ENCODE measurements around the gene IER5. TPM values are rescaled to one million over a fixed set of nuclear protein-coding genes. Genes with fewer than 3 reads are reported as not detected.
A peak's percentile ranks its signal among the peaks of the same experiment; 100 is the strongest.

IER5 gene
- polyA plus RNA-seq, 1 of the 3 experiments (the other 2 are of a cell fraction): 52.9 TPM

GRCh38 chr1:181134543-181135436 is 46.3 kb downstream of the IER5 start:
- Histone ChIP-seq H2AFZ (ENCODE audit: low read depth) (peak overlapping the region; percentile 23; the same call in 1 of the 2 replicates), H3F3A (replicated peaks; ENCODE audit: insufficient read depth) (peaks cover 11% of the 10 kb centered on the region), H3K9ac (peak overlapping the region; percentile 71), H3K36me3 (replicated peaks in 1 of 2; ENCODE audit: control insufficient read depth in 1 of 2, insufficient read depth in 2 of 2, low read length in 1 of 2) (no peaks in the 10 kb centered on the region), H3K9me3 (no peaks in the 10 kb centered on the region), H4K20me1 (ENCODE audit: insufficient read depth) (no peaks in the 10 kb centered on the region), H3K27me3 (ENCODE audit: insufficient read depth) (no peaks in the 10 kb centered on the region), H3K27ac (ENCODE audit: low read depth in 2 of 2, low read length in 1 of 2) (peak overlapping the region; percentile 87 to 96), H3K4me1 (ENCODE audit: control insufficient read depth in 1 of 2, insufficient read depth in 2 of 2, low read depth in 1 of 2, low read length in 1 of 2) (peaks cover 24 to 25% of the 10 kb centered on the region in 2 experiments), H3K4me2 (peak overlapping the region; percentile 9; the same call in 1 of the 2 replicates), H3K79me2 (ENCODE audit: insufficient read depth) (no peaks in the 10 kb centered on the region), H3K9me2 (no peaks in the 10 kb centered on the region), H3K4me3 (ENCODE audit: low read depth in 2 of 2, low read length in 1 of 2) (no peak overlapping the region)
- ChIA-PET CTCF (interaction anchor here (1.0 to 1.5 kb wide), 6 partner anchors 10 to 96 kb away, joined by 3 to 5 read pairs (median 4); partner anchors contain the start of gene IER5), POLR2A (interaction anchor here (1.1 to 2.3 kb wide), 4 partner anchors 18 to 208 kb away, joined by 3 to 10 read pairs (median 4); no protein-coding TSS in a partner anchor)
- peak; percentile 55 for DNase-seq
- no peak for TF ChIP-seq FOXM1 (IDR thresholded peaks at IDR 0.05; ENCODE audit: low read depth)
- no peak for TF ChIP-seq MEF2A (IDR thresholded peaks at IDR 0.05; ENCODE audit: borderline replicate concordance, low read depth)
- TF ChIP-seq FOSL2 (IDR thresholded peaks at IDR 0.05; ENCODE audit: borderline replicate concordance, low read depth): no peak
- no peak for TF ChIP-seq RCOR1 (IDR thresholded peaks at IDR 0.05; ENCODE audit: low read length)
- TF ChIP-seq MXI1 (IDR thresholded peaks at IDR 0.05; ENCODE audit: low read depth, low read length): no peak
- no peak for TF ChIP-seq FOXJ3 (CRISPR knock-in tag; IDR thresholded peaks at IDR 0.05)
- no peak for TF ChIP-seq POLR2AphosphoS5 (IDR thresholded peaks at IDR 0.05; ENCODE audit: low read depth, low read length)
- peak; percentile 43; the same call in 1 of the 2 replicates for TF ChIP-seq TAF1 (IDR thresholded peaks at IDR 0.05; ENCODE audit: borderline replicate concordance, low read depth, low read length)
- TF ChIP-seq, protein P1, sequence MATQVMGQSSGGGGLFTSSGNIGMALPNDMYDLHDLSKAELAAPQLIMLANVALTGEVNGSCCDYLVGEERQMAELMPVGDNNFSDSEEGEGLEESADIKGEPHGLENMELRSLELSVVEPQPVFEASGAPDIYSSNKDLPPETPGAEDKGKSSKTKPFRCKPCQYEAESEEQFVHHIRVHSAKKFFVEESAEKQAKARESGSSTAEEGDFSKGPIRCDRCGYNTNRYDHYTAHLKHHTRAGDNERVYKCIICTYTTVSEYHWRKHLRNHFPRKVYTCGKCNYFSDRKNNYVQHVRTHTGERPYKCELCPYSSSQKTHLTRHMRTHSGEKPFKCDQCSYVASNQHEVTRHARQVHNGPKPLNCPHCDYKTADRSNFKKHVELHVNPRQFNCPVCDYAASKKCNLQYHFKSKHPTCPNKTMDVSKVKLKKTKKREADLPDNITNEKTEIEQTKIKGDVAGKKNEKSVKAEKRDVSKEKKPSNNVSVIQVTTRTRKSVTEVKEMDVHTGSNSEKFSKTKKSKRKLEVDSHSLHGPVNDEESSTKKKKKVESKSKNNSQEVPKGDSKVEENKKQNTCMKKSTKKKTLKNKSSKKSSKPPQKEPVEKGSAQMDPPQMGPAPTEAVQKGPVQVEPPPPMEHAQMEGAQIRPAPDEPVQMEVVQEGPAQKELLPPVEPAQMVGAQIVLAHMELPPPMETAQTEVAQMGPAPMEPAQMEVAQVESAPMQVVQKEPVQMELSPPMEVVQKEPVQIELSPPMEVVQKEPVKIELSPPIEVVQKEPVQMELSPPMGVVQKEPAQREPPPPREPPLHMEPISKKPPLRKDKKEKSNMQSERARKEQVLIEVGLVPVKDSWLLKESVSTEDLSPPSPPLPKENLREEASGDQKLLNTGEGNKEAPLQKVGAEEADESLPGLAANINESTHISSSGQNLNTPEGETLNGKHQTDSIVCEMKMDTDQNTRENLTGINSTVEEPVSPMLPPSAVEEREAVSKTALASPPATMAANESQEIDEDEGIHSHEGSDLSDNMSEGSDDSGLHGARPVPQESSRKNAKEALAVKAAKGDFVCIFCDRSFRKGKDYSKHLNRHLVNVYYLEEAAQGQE (IDR thresholded peaks at IDR 0.05; ENCODE audit: low read depth, low read length): no peak
- TF ChIP-seq EZH2phosphoT487 (IDR thresholded peaks at IDR 0.05; ENCODE audit: borderline replicate concordance, low read depth): no peak
- TF ChIP-seq, protein P2, sequence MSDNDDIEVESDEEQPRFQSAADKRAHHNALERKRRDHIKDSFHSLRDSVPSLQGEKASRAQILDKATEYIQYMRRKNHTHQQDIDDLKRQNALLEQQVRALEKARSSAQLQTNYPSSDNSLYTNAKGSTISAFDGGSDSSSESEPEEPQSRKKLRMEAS (IDR thresholded peaks at IDR 0.05; ENCODE audit: low read depth): peak; percentile 93
- no peak for TF ChIP-seq TEAD4 (IDR thresholded peaks at IDR 0.05; ENCODE audit: borderline replicate concordance, insufficient read depth)
- TF ChIP-seq, protein P3, sequence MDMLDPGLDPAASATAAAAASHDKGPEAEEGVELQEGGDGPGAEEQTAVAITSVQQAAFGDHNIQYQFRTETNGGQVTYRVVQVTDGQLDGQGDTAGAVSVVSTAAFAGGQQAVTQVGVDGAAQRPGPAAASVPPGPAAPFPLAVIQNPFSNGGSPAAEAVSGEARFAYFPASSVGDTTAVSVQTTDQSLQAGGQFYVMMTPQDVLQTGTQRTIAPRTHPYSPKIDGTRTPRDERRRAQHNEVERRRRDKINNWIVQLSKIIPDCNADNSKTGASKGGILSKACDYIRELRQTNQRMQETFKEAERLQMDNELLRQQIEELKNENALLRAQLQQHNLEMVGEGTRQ (IDR thresholded peaks at IDR 0.05; ENCODE audit: borderline replicate concordance, low read depth, low read length): no peak
- TF ChIP-seq SIN3A (IDR thresholded peaks at IDR 0.05; ENCODE audit: borderline replicate concordance, low read depth, low read length): no peak
- 78% methylated on average over 17 of the region's 17 CpGs for WGBS (ENCODE audit: low lambda C conversion rate)
